ENCODE results near the gene LNP1. TPM values are rescaled to one million over a fixed set of nuclear protein-coding genes. Genes with fewer than 3 reads are reported as not detected.

Gene LNP1
- total and polyA plus RNA-seq, 4 donors: 1.1 to 4.7 (median 1.5) TPM

DNA sequence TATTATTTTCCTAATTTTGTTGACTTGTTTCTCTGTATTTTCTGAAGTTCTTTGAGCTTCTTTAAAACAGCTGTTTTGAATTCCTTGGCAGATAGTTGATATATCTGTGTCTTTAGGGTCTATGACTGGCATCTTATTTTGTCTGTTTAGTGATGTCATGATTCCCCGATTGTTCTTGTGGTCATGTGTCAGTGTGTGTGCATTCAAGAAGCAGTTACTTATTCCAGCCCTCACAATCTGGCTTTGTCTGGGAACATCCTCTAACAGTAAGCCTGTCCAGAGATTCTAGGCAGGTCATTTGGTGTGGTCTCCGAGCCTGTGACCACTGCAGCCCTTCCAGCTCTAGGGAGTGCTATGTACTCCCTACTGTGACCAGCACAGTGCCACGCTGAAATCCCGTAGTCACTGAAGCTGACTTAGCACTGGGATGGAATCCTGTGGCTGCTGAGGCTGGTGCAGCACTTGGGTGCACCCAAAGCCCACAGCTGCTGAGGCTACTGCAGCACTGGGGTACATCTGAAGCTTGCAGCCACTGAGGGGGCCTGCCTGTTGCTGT lies 6.7 kb downstream of the LNP1 start:
- Histone ChIP-seq H3K36me3 (ENCODE audit: control insufficient read depth in 4 of 4, insufficient read depth in 3 of 4, low read depth in 1 of 4, low read length in 3 of 4) (peaks cover 0 to 4% (median 3%) of the 10 kb centered on the region in 4 donors), H3K27ac (ENCODE audit: low read depth in 1 of 2, low read length in 2 of 2) (no peak overlapping the region), H3K4me1 (ENCODE audit: control insufficient read depth in 4 of 4, insufficient read depth in 4 of 4, low read length in 3 of 4) (peaks cover 2 to 16% (median 12%) of the 10 kb centered on the region in 4 donors), H3K4me3 (ENCODE audit: low read depth in 1 of 3, low read length in 3 of 3) (no peak overlapping the region), H3K9me3 (ENCODE audit: control insufficient read depth in 4 of 4, low read length in 3 of 4) (peaks cover 0 to 1% (median 0%) of the 10 kb centered on the region in 4 donors), H3K9ac (ENCODE audit: low read depth in 1 of 2, low read length in 2 of 2) (no peak overlapping the region), H3K27me3 (ENCODE audit: control insufficient read depth in 4 of 4, insufficient read depth in 4 of 4, low read length in 3 of 4) (no peaks in the 10 kb centered on the region)
- 91% methylated on average over 4 of the region's 4 CpGs for WGBS
- TF ChIP-seq RAD21 (IDR thresholded peaks at IDR 0.05) (no peak), NR2F2 (IDR thresholded peaks at IDR 0.05) (no peak), HNF4G (IDR thresholded peaks at IDR 0.05) (no peak), YY1 (IDR thresholded peaks at IDR 0.05) (no peak), GABPA (IDR thresholded peaks at IDR 0.05 in 1 of 2, conservative IDR thresholded peaks at IDR 0.05 in 1 of 2) (no peak), FOXA2 (IDR thresholded peaks at IDR 0.05) (no peak), FOXA1 (IDR thresholded peaks at IDR 0.05) (no peak)
- TF ChIP-seq, protein P1, sequence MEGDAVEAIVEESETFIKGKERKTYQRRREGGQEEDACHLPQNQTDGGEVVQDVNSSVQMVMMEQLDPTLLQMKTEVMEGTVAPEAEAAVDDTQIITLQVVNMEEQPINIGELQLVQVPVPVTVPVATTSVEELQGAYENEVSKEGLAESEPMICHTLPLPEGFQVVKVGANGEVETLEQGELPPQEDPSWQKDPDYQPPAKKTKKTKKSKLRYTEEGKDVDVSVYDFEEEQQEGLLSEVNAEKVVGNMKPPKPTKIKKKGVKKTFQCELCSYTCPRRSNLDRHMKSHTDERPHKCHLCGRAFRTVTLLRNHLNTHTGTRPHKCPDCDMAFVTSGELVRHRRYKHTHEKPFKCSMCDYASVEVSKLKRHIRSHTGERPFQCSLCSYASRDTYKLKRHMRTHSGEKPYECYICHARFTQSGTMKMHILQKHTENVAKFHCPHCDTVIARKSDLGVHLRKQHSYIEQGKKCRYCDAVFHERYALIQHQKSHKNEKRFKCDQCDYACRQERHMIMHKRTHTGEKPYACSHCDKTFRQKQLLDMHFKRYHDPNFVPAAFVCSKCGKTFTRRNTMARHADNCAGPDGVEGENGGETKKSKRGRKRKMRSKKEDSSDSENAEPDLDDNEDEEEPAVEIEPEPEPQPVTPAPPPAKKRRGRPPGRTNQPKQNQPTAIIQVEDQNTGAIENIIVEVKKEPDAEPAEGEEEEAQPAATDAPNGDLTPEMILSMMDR (IDR thresholded peaks at IDR 0.05; ENCODE audit: low read depth, low read length, missing input control): no peak
- TF ChIP-seq, protein P2, sequence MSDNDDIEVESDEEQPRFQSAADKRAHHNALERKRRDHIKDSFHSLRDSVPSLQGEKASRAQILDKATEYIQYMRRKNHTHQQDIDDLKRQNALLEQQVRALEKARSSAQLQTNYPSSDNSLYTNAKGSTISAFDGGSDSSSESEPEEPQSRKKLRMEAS (IDR thresholded peaks at IDR 0.05): no peak
- TF ChIP-seq, protein P3, sequence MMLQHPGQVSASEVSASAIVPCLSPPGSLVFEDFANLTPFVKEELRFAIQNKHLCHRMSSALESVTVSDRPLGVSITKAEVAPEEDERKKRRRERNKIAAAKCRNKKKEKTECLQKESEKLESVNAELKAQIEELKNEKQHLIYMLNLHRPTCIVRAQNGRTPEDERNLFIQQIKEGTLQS (IDR thresholded peaks at IDR 0.05): no peak
- TF ChIP-seq, protein P4, sequence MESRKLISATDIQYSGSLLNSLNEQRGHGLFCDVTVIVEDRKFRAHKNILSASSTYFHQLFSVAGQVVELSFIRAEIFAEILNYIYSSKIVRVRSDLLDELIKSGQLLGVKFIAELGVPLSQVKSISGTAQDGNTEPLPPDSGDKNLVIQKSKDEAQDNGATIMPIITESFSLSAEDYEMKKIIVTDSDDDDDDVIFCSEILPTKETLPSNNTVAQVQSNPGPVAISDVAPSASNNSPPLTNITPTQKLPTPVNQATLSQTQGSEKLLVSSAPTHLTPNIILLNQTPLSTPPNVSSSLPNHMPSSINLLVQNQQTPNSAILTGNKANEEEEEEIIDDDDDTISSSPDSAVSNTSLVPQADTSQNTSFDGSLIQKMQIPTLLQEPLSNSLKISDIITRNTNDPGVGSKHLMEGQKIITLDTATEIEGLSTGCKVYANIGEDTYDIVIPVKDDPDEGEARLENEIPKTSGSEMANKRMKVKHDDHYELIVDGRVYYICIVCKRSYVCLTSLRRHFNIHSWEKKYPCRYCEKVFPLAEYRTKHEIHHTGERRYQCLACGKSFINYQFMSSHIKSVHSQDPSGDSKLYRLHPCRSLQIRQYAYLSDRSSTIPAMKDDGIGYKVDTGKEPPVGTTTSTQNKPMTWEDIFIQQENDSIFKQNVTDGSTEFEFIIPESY (IDR thresholded peaks at IDR 0.05): no peak
- no peak for DNase-seq (ENCODE audit: low spot score)

DNA sequence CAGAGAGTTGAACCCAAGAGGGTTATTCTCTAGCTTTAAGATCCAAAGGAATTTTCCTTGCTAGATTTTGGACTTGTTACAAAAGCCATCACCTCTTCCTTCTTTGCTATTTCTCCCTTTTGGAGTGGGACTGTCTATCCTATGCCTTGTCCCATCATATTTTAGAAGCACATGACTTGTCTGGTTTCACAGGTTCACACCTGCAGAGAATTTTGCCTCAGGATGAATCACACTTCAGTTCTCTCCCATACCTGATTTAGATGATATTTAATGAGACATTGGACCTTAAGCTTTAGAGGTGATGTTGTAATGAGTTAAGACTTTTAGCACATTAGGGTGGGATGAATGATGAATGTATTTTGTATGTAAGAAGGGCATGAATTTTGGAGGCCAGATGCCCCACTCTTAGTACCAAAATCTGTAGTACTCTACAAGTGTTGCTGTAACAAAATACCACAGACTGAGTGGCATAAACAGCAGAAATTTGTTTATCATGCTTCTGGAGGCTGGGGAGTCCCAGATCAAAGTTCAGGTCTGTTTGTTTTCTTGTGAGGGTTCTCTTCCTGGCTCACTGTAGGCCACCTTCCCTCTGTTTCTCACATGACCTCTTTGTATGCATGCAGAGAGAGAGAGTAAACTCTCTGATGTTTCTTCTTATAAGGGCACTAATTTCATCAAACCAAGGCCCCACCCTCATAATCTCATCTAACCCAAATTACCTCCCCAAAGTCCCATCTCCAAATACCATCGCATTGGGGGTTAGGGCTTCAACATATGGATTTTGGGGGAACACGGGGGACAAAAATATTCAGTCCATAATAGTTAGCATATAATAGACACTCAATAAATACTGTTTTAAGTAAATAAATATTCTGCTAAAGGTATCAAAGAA lies 10.0 kb downstream of the LNP1 start:
- no peak overlapping the region for H3K27ac ChIP-seq (ENCODE audit: low read depth in 1 of 2, low read length in 2 of 2)
- peaks cover under 1 to 6% (median 4%) of the 10 kb centered on the region in 4 donors for H3K4me1 ChIP-seq (ENCODE audit: control insufficient read depth in 4 of 4, insufficient read depth in 4 of 4, low read length in 3 of 4)
- no peaks in the 10 kb centered on the region for H3K27me3 ChIP-seq (ENCODE audit: control insufficient read depth in 4 of 4, insufficient read depth in 4 of 4, low read length in 3 of 4)
- TF ChIP-seq RAD21 (IDR thresholded peaks at IDR 0.05) (no peak), HNF4A (conservative IDR thresholded peaks at IDR 0.05) (peak; percentile 23 to 28), SP1 (IDR thresholded peaks at IDR 0.05) (no peak), YY1 (IDR thresholded peaks at IDR 0.05) (no peak), FOXA1 (IDR thresholded peaks at IDR 0.05) (no peak)
- TF ChIP-seq, protein P4 (IDR thresholded peaks at IDR 0.05): no peak
- TF ChIP-seq, protein P5, sequence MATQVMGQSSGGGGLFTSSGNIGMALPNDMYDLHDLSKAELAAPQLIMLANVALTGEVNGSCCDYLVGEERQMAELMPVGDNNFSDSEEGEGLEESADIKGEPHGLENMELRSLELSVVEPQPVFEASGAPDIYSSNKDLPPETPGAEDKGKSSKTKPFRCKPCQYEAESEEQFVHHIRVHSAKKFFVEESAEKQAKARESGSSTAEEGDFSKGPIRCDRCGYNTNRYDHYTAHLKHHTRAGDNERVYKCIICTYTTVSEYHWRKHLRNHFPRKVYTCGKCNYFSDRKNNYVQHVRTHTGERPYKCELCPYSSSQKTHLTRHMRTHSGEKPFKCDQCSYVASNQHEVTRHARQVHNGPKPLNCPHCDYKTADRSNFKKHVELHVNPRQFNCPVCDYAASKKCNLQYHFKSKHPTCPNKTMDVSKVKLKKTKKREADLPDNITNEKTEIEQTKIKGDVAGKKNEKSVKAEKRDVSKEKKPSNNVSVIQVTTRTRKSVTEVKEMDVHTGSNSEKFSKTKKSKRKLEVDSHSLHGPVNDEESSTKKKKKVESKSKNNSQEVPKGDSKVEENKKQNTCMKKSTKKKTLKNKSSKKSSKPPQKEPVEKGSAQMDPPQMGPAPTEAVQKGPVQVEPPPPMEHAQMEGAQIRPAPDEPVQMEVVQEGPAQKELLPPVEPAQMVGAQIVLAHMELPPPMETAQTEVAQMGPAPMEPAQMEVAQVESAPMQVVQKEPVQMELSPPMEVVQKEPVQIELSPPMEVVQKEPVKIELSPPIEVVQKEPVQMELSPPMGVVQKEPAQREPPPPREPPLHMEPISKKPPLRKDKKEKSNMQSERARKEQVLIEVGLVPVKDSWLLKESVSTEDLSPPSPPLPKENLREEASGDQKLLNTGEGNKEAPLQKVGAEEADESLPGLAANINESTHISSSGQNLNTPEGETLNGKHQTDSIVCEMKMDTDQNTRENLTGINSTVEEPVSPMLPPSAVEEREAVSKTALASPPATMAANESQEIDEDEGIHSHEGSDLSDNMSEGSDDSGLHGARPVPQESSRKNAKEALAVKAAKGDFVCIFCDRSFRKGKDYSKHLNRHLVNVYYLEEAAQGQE (IDR thresholded peaks at IDR 0.05): no peak
- H3K9me3 ChIP-seq (ENCODE audit: control insufficient read depth in 4 of 4, low read length in 3 of 4): peaks cover 0 to 1% (median 0%) of the 10 kb centered on the region in 4 donors
- DNase-seq (ENCODE audit: low spot score): no peak
- no peak overlapping the region for H3K9ac ChIP-seq (ENCODE audit: low read depth in 1 of 2, low read length in 2 of 2)
- no peak overlapping the region for H3K4me3 ChIP-seq (ENCODE audit: low read depth in 1 of 3, low read length in 3 of 3)
- peaks cover 0 to 4% (median 3%) of the 10 kb centered on the region in 4 donors for H3K36me3 ChIP-seq (ENCODE audit: control insufficient read depth in 4 of 4, insufficient read depth in 3 of 4, low read depth in 1 of 4, low read length in 3 of 4)
- 96% methylated on average over 2 of the region's 2 CpGs for WGBS
